Hepatocyte (in vitro differentiated cells): ENCODE results near the gene PTPN12. TPM values are rescaled to one million over a fixed set of nuclear protein-coding genes. Genes with fewer than 3 reads are reported as not detected.

Source experiments
- DNase-seq: peaks from one replicate; pipeline ENCODE4 v3.0.0-alpha.2; 2016; ENCODE audit warnings: low spot score
- H2AFZ ChIP-seq: fragments of 200-600 bp; sonication (generic); 2 replicates; pipeline ENCODE4 v1.6.0; 2016; ENCODE audit warnings: antibody characterized with exemption, mild to moderate bottlenecking
- H3K27ac ChIP-seq: fragments of 200-600 bp; sonication (generic); 2 replicates; pipeline ENCODE4 v1.5.1; 2016; ENCODE audit warnings: mild to moderate bottlenecking
- H3K27me3 ChIP-seq: fragments of 200-600 bp; sonication (generic); 2 replicates; pipeline ENCODE4 v1.6.1; 2016
- H3K36me3 ChIP-seq: fragments of 200-600 bp; sonication (generic); replicated peaks from 2 replicates; pipeline ENCODE4 v1.5.1; 2016; ENCODE audit warnings: low read depth; ENCODE audit not compliant: insufficient read depth
- H3K4me1 ChIP-seq: fragments of 200-600 bp; sonication (generic); 2 replicates; pipeline ENCODE4 v1.5.1; 2016; ENCODE audit warnings: mild to moderate bottlenecking, moderate library complexity; ENCODE audit not compliant: insufficient read depth
- H3K4me2 ChIP-seq: fragments of 200-600 bp; sonication (generic); 2 replicates; pipeline ENCODE4 v1.6.0; 2016
- H3K4me3 ChIP-seq: fragments of 200-600 bp; sonication (generic); 2 replicates; pipeline ENCODE4 v1.5.1; 2016; ENCODE audit warnings: mild to moderate bottlenecking
- H3K79me2 ChIP-seq: fragments of 200-600 bp; sonication (generic); 2 replicates; pipeline ENCODE4 v1.6.0; 2017; ENCODE audit warnings: mild to moderate bottlenecking
- H3K9me2 ChIP-seq: fragments of 200-600 bp; sonication (generic); replicated peaks from 2 replicates; pipeline ENCODE4 v1.6.0; 2017; ENCODE audit warnings: mild to moderate bottlenecking; ENCODE audit not compliant: insufficient read depth
- H3K9me3 ChIP-seq: fragments of 200-600 bp; sonication (generic); 2 replicates; pipeline ENCODE4 v1.5.1; 2016; ENCODE audit warnings: low read depth, mild to moderate bottlenecking
- H4K20me1 ChIP-seq: fragments of 200-600 bp; sonication (generic); 2 replicates; pipeline ENCODE4 v1.6.0; 2016; ENCODE audit warnings: mild to moderate bottlenecking; ENCODE audit not compliant: insufficient read depth, poor library complexity, severe bottlenecking
- EZH2 ChIP-seq: fragments of 200-600 bp; sonication (generic); IDR thresholded peaks from 2 replicates; pipeline ENCODE4 v1.6.1; 2016; ENCODE audit warnings: antibody characterized with exemption, mild to moderate bottlenecking, borderline replicate concordance
- EZH2phosphoT487 ChIP-seq: fragments of 200-600 bp; sonication (generic); IDR thresholded peaks from one replicate; pipeline ENCODE4 v1.6.1; 2018; ENCODE audit warnings: antibody characterized with exemption, mild to moderate bottlenecking, low read depth, moderate library complexity; ENCODE audit not compliant: unreplicated experiment, severe bottlenecking
- WGBS: methylation state at CpG from one replicate; pipeline ENCODE4 v1.1.6; 2016; ENCODE audit warnings: low lambda C conversion rate; ENCODE audit errors: missing lambda C conversion rate; 5-methylcytosine and 5-hydroxymethylcytosine counted together
- polyA plus RNA-seq: library from polyadenylated mRNA; unstranded; fragments of >200 nt; fragmentation: Nextera tagmentation; extraction: Ambion mirVana; gene quantifications from 2 replicates; pipeline ENCODE4 v1.2.1, GENCODE V29; 2016
- total RNA-seq: library from RNA; depleted of rRNA; stranded (reverse); fragments of >200 nt; gene quantifications from 2 replicates; pipeline ENCODE4 v1.2.3, GENCODE V29; 2014
- TF ChIP-seq, protein P1 (sequence below): fragments of 200-600 bp; sonication (generic); IDR thresholded peaks from 2 replicates; pipeline ENCODE4 v1.5.1; 2016; ENCODE audit warnings: antibody characterized with exemption, mild to moderate bottlenecking; ENCODE audit not compliant: poor library complexity

PTPN12 gene
- total and polyA plus RNA-seq, 2 experiments from 2014 or later: 16.4 to 50.5 TPM

GRCh38 chr7:77600952-77601351 lies 63.9 kb downstream of the PTPN12 start:
- no peaks in the 10 kb centered on the region for H4K20me1 ChIP-seq

DNA sequence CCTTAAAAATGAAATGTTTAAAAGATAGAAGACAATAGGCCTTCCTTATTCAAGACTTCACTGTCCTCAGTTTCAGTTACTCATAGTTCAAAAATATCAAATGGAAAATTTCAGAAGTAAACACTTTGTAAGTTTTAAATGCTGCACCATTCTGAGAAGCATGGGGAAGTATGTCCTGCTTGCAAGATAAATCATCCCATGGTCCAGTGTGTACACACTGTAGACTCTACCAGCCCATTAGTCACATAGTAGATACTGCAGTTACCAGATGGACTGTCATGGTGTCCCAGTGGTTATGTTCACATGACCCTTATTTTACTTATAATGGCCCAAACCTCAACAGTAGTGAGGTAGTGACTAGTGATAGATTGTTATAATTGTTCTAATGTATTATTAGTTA lies 69.5 kb downstream of the PTPN12 start:
- Histone ChIP-seq H3K9me3 (no peaks in the 10 kb centered on the region), H3K27ac (no peak overlapping the region), H3K4me3 (no peak overlapping the region), H3K79me2 (peaks cover 5% of the 10 kb centered on the region), H3K36me3 (no peaks in the 10 kb centered on the region), H4K20me1 (no peaks in the 10 kb centered on the region), H3K27me3 (no peaks in the 10 kb centered on the region), H3K4me1 (no peaks in the 10 kb centered on the region), H2AFZ (no peak overlapping the region), H3K9me2 (no peaks in the 10 kb centered on the region), H3K4me2 (no peak overlapping the region)
- TF ChIP-seq, protein P1, sequence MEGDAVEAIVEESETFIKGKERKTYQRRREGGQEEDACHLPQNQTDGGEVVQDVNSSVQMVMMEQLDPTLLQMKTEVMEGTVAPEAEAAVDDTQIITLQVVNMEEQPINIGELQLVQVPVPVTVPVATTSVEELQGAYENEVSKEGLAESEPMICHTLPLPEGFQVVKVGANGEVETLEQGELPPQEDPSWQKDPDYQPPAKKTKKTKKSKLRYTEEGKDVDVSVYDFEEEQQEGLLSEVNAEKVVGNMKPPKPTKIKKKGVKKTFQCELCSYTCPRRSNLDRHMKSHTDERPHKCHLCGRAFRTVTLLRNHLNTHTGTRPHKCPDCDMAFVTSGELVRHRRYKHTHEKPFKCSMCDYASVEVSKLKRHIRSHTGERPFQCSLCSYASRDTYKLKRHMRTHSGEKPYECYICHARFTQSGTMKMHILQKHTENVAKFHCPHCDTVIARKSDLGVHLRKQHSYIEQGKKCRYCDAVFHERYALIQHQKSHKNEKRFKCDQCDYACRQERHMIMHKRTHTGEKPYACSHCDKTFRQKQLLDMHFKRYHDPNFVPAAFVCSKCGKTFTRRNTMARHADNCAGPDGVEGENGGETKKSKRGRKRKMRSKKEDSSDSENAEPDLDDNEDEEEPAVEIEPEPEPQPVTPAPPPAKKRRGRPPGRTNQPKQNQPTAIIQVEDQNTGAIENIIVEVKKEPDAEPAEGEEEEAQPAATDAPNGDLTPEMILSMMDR: no peak
- TF ChIP-seq EZH2phosphoT487 (no peak), EZH2 (no peak)
- no peak for DNase-seq

More at GRCh38 chr7:77600952-77601351, 63.9 kb downstream of the PTPN12 start:
- Histone ChIP-seq H3K9me2 (no peaks in the 10 kb centered on the region), H3K9me3 (no peaks in the 10 kb centered on the region), H3K27ac (no peak overlapping the region), H3K36me3 (no peaks in the 10 kb centered on the region), H3K4me3 (no peak overlapping the region), H3K4me1 (no peaks in the 10 kb centered on the region), H3K27me3 (no peaks in the 10 kb centered on the region), H3K4me2 (no peak overlapping the region), H2AFZ (no peak overlapping the region), H3K79me2 (peaks cover 2% of the 10 kb centered on the region)
- DNase-seq: no peak
- WGBS: 98% methylated on average over 2 of the region's 2 CpGs
- TF ChIP-seq, protein P1: no peak
- no peak for TF ChIP-seq EZH2

- no peak overlapping the region for H3K27ac ChIP-seq
- no peak for TF ChIP-seq EZH2
- TF ChIP-seq, protein P1: no peak
- TF ChIP-seq EZH2phosphoT487: no peak
- no peaks in the 10 kb centered on the region for H3K36me3 ChIP-seq
- H2AFZ ChIP-seq: no peak overlapping the region
- H3K9me2 ChIP-seq: no peaks in the 10 kb centered on the region
- no peak overlapping the region for H3K4me2 ChIP-seq
- H3K79me2 ChIP-seq: peaks cover 3% of the 10 kb centered on the region
- WGBS: 93% methylated on average over 4 of the region's 4 CpGs
- H4K20me1 ChIP-seq: no peaks in the 10 kb centered on the region
- H3K4me3 ChIP-seq: no peak overlapping the region
- DNase-seq: no peak
- no peaks in the 10 kb centered on the region for H3K9me3 ChIP-seq
- no peaks in the 10 kb centered on the region for H3K27me3 ChIP-seq
- H3K4me1 ChIP-seq: no peaks in the 10 kb centered on the region
These were observed 82.2 kb downstream of the PTPN12 start for GRCh38 chr7:77619314-77619713.

DNA sequence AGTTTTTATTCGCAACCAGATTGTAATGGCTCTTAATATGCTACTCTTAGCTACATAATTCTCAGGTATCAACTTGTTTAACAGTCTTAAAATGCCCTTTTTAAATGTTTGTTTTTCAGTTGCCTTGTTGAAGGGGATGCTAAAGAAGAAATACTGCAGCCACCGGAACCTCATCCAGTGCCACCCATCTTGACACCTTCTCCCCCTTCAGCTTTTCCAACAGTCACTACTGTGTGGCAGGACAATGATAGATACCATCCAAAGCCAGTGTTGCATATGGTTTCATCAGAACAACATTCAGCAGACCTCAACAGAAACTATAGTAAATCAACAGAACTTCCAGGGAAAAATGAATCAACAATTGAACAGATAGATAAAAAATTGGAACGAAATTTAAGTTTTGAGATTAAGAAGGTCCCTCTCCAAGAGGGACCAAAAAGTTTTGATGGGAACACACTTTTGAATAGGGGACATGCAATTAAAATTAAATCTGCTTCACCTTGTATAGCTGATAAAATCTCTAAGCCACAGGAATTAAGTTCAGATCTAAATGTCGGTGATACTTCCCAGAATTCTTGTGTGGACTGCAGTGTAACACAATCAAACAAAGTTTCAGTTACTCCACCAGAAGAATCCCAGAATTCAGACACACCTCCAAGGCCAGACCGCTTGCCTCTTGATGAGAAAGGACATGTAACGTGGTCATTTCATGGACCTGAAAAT lies 89.7 kb downstream of the PTPN12 start:
- no peak for DNase-seq
- Histone ChIP-seq H3K4me1 (peaks cover 7% of the 10 kb centered on the region), H3K36me3 (peaks cover 7% of the 10 kb centered on the region), H3K27me3 (no peaks in the 10 kb centered on the region), H3K4me2 (no peak overlapping the region), H3K79me2 (no peaks in the 10 kb centered on the region), H3K9me2 (no peaks in the 10 kb centered on the region), H3K9me3 (no peaks in the 10 kb centered on the region), H3K4me3 (no peak overlapping the region), H2AFZ (no peak overlapping the region), H3K27ac (peak overlapping the region; percentile 62), H4K20me1 (no peaks in the 10 kb centered on the region)
- TF ChIP-seq, protein P1: no peak
- TF ChIP-seq EZH2 (no peak), EZH2phosphoT487 (no peak)
- 95% methylated on average over 6 of the region's 6 CpGs for WGBS
